Osteocyte (in vitro differentiated cells): Measurements from ENCODE around the gene ARPP21. TPM values are rescaled to one million over a fixed set of nuclear protein-coding genes. Genes with fewer than 3 reads are reported as not detected.

Experiments used
- DNase-seq: peaks from one replicate; pipeline ENCODE4 v3.0.0; 2021; ENCODE audit warnings: mixed read lengths; ENCODE audit not compliant: unreplicated experiment; ENCODE audit errors: extremely low spot score
- H3K27ac Mint-ChIP-seq: one replicate; pipeline ENCODE4 v1.8.0; 2021; ENCODE audit warnings: mild to moderate bottlenecking, mixed read lengths; ENCODE audit not compliant: unreplicated experiment
- H3K27me3 Mint-ChIP-seq: one replicate; pipeline ENCODE4 v1.8.0; 2021; ENCODE audit warnings: mixed read lengths; ENCODE audit not compliant: unreplicated experiment
- H3K36me3 Mint-ChIP-seq: one replicate; pipeline ENCODE4 v1.8.0; 2021; ENCODE audit warnings: mixed read lengths; ENCODE audit not compliant: unreplicated experiment
- H3K4me1 Mint-ChIP-seq: one replicate; pipeline ENCODE4 v1.8.0; 2021; ENCODE audit warnings: mixed read lengths; ENCODE audit not compliant: unreplicated experiment
- H3K4me3 Mint-ChIP-seq: one replicate; pipeline ENCODE4 v1.8.0; 2021; ENCODE audit warnings: mild to moderate bottlenecking, moderate library complexity, mixed read lengths; ENCODE audit not compliant: unreplicated experiment
- H3K9me3 Mint-ChIP-seq: one replicate; pipeline ENCODE4 v1.8.0; 2021; ENCODE audit warnings: mixed read lengths; ENCODE audit not compliant: unreplicated experiment
- total RNA-seq: library from RNA; stranded (reverse); gene quantifications from 2 replicates; pipeline ENCODE4 v1.2.1, GENCODE V29; 2021
- TF ChIP-seq, protein P1 (sequence below): fragments of 200-600 bp; sonication (generic); IDR thresholded peaks from 2 replicates; pipeline ENCODE4 v1.5.0; 2021; ENCODE audit warnings: antibody characterized with exemption, mild to moderate bottlenecking, moderate library complexity

Gene ARPP21
- total RNA-seq, 1 donor from 2014 or later: 3.7 TPM

DNA sequence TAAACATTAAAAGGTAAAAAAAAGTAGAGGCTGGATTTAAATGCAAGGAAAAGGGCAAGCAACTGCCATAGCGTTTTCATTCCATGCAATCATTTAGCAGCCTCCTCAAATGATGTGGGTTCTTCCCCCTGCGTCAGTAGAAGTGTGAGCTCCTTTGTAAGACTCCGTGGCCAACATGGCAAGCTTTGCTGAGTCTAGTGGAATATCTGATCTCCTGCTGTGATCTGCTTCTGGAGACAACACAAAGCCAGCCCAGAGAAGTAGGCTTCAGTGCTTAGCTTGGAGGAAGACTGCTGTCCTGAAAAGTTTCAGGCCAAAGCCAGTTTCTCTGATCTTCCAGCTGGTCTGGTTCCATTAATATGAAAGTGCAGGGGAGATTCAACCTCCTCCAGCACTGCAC, 70.4 kb downstream of the ARPP21 start:
- TF ChIP-seq, protein P1, sequence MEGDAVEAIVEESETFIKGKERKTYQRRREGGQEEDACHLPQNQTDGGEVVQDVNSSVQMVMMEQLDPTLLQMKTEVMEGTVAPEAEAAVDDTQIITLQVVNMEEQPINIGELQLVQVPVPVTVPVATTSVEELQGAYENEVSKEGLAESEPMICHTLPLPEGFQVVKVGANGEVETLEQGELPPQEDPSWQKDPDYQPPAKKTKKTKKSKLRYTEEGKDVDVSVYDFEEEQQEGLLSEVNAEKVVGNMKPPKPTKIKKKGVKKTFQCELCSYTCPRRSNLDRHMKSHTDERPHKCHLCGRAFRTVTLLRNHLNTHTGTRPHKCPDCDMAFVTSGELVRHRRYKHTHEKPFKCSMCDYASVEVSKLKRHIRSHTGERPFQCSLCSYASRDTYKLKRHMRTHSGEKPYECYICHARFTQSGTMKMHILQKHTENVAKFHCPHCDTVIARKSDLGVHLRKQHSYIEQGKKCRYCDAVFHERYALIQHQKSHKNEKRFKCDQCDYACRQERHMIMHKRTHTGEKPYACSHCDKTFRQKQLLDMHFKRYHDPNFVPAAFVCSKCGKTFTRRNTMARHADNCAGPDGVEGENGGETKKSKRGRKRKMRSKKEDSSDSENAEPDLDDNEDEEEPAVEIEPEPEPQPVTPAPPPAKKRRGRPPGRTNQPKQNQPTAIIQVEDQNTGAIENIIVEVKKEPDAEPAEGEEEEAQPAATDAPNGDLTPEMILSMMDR: no peak

DNA sequence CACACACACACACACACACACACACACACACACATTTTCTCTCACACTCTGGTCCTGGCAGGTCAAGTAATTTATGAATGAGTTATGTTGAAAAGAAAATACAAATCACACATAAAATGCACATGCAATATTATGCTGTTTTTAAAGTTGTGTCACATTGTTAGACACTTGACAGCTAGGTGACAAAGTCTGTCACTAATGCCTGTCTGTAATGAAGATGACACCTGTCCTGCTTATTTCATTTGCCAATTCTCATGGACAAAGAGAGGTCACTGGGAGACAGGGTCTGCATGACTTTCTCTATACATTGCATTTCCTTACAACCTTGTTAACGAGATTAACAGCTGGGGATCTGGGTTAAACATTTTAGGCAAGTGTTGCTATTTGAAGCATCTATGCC, 71.2 kb downstream of the ARPP21 start:
- Mint-ChIP-seq H3K27ac (no peak overlapping the region), H3K36me3 (no peaks in the 10 kb centered on the region), H3K4me1 (no peaks in the 10 kb centered on the region), H3K27me3 (peaks cover 30% of the 10 kb centered on the region), H3K4me3 (no peak overlapping the region), H3K9me3 (no peaks in the 10 kb centered on the region)
- TF ChIP-seq, protein P1: no peak
- DNase-seq: no peak

More for the DNA sequence above, 70.4 kb downstream of the ARPP21 start:
- Mint-ChIP-seq H3K36me3 (no peaks in the 10 kb centered on the region), H3K27me3 (peaks cover 27% of the 10 kb centered on the region), H3K4me3 (no peak overlapping the region), H3K27ac (no peak overlapping the region), H3K4me1 (no peaks in the 10 kb centered on the region), H3K9me3 (no peaks in the 10 kb centered on the region)
- DNase-seq: no peak

DNA sequence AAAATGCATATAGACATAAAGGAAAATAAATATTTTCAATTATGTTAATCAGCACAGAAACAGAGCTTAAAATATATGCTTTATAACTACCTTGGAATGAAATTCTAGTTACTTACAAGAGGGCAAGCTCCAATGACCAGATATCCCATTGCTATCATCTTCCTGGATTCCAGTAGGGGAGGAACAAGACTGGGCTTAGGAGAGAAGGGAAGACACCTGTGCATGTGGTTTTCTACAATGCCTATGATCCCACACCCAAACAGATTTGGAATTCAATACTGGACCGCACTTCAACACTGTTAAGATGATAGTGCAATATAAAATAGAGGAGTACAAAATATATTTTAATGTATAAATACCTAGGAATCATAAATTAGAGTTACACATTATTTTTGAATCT, 79.6 kb downstream of the ARPP21 start:
- Mint-ChIP-seq H3K36me3 (no peaks in the 10 kb centered on the region), H3K27ac (no peak overlapping the region), H3K4me3 (no peak overlapping the region), H3K27me3 (peaks cover 29% of the 10 kb centered on the region), H3K4me1 (no peaks in the 10 kb centered on the region), H3K9me3 (no peaks in the 10 kb centered on the region)
- TF ChIP-seq, protein P1: no peak
- no peak for DNase-seq

DNA sequence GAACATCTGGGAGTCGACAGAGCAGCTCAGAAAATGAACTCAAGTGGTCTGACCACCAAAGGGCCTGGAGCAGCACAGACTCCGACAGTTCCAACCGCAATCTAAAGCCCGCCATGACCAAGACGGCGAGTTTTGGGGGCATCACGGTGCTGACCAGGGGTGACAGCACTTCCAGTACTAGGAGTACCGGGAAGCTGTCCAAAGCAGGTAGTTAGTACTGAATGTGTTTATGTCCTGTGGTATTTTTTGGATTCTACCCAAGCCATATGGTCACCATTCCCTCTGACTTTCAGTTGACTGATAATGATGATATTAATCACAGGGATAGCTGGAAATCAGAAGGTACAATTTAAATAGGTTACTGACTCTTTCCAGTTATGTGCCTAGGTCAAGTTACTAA, 82.3 kb downstream of the ARPP21 start:
- TF ChIP-seq, protein P1: no peak
- Mint-ChIP-seq H3K4me1 (no peaks in the 10 kb centered on the region), H3K4me3 (no peak overlapping the region), H3K27me3 (peaks cover 24% of the 10 kb centered on the region), H3K9me3 (no peaks in the 10 kb centered on the region), H3K27ac (no peak overlapping the region), H3K36me3 (no peaks in the 10 kb centered on the region)
- DNase-seq: no peak

DNA sequence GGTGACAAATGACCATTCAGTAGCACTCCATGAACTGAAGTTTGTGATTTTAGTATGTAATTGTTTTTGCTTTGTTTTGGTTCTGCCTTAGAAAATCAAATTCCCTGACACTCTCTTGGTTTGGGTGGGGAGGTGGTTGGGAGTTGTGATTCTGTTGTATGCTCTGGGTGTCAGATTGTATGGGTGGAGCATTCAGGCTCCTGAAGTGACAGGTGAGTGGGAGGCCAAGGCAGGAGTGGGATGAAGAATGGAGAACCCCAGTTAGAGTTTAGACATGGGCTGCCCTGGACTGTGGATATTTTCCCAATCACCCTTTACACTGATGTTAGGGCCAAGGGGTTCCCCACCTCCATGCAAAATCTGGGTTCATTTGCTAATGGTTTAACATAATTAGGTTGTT, 83.6 kb downstream of the ARPP21 start:
- DNase-seq: no peak
- no peaks in the 10 kb centered on the region for H3K36me3 Mint-ChIP-seq
- H3K27ac Mint-ChIP-seq: no peak overlapping the region

More for the DNA sequence above, 83.6 kb downstream of the ARPP21 start:
- H3K27me3 Mint-ChIP-seq: peaks cover 20% of the 10 kb centered on the region
- TF ChIP-seq, protein P1: no peak
- no peaks in the 10 kb centered on the region for H3K9me3 Mint-ChIP-seq
- no peaks in the 10 kb centered on the region for H3K4me1 Mint-ChIP-seq
- no peak overlapping the region for H3K4me3 Mint-ChIP-seq
